ENCODE data around the gene PIK3R4.

PIK3R4 gene

GRCh38 chr3:130725746-130726145 is 20.9 kb downstream of the PIK3R4 start:
- TF ChIP-seq EZH2phosphoT487 (IDR thresholded peaks at IDR 0.05; ENCODE audit: borderline replicate concordance): no peak
- TF ChIP-seq CTCF (conservative IDR thresholded peaks at IDR 0.05; ENCODE audit: low read length): no peak
- Histone ChIP-seq H3K4me3 (ENCODE audit: low read length, poor library complexity, severe bottlenecking) (no peak overlapping the region), H3K4me1 (ENCODE audit: insufficient read depth, low read length, poor library complexity, severe bottlenecking) (no peaks in the 10 kb centered on the region), H4K20me1 (ENCODE audit: insufficient read depth, low read length, poor library complexity, severe bottlenecking) (no peaks in the 10 kb centered on the region), H3K79me2 (ENCODE audit: insufficient read depth, low read length) (no peaks in the 10 kb centered on the region), H3K9me2 (replicated peaks; ENCODE audit: low read depth, low read length) (no peaks in the 10 kb centered on the region), H3K9me3 (ENCODE audit: insufficient read depth, low read depth, low read length) (no peaks in the 10 kb centered on the region), H3K36me3 (ENCODE audit: insufficient read depth, low read length) (peaks cover 22% of the 10 kb centered on the region; the same call in 1 of the 2 replicates), H3K4me2 (ENCODE audit: low read depth, low read length, poor library complexity, severe bottlenecking) (no peak overlapping the region), H2AFZ (ENCODE audit: low read length) (no peak overlapping the region), H3F3A (ENCODE audit: low read depth) (no peaks in the 10 kb centered on the region), H3K9ac (ENCODE audit: low read depth, low read length, poor library complexity, severe bottlenecking) (no peak overlapping the region), H3K27me3 (ENCODE audit: insufficient read depth, low read length, poor library complexity, severe bottlenecking) (no peaks in the 10 kb centered on the region)

- no peaks in the 10 kb centered on the region for H3F3A ChIP-seq (ENCODE audit: low read depth)
- H3K27me3 ChIP-seq (ENCODE audit: insufficient read depth, low read length, poor library complexity, severe bottlenecking): no peaks in the 10 kb centered on the region
- 0 out of 2 replicates have a peak overlapping the region, but pooled peaks have one; percentile 7 for H2AFZ ChIP-seq (ENCODE audit: low read length)
- TF ChIP-seq CTCF (conservative IDR thresholded peaks at IDR 0.05; ENCODE audit: low read length) (no peak), EZH2phosphoT487 (IDR thresholded peaks at IDR 0.05; ENCODE audit: borderline replicate concordance) (no peak)
- no peaks in the 10 kb centered on the region for H3K9me3 ChIP-seq (ENCODE audit: insufficient read depth, low read depth, low read length)
- H4K20me1 ChIP-seq (ENCODE audit: insufficient read depth, low read length, poor library complexity, severe bottlenecking): no peaks in the 10 kb centered on the region
- H3K36me3 ChIP-seq (ENCODE audit: insufficient read depth, low read length): peaks cover 11% of the 10 kb centered on the region
- H3K9me2 ChIP-seq (replicated peaks; ENCODE audit: low read depth, low read length): no peaks in the 10 kb centered on the region
- no peaks in the 10 kb centered on the region for H3K79me2 ChIP-seq (ENCODE audit: insufficient read depth, low read length)
- H3K4me1 ChIP-seq (ENCODE audit: insufficient read depth, low read length, poor library complexity, severe bottlenecking): peaks cover 43% of the 10 kb centered on the region
- H3K4me3 ChIP-seq (ENCODE audit: low read length, poor library complexity, severe bottlenecking): peak overlapping the region; percentile 36
- H3K9ac ChIP-seq (ENCODE audit: low read depth, low read length, poor library complexity, severe bottlenecking): peak overlapping the region; percentile 57
- peak overlapping the region; percentile 64 for H3K4me2 ChIP-seq (ENCODE audit: low read depth, low read length, poor library complexity, severe bottlenecking)
Measured at GRCh38 chr3:130715616-130716015, 31.0 kb downstream of the PIK3R4 start.

DNA sequence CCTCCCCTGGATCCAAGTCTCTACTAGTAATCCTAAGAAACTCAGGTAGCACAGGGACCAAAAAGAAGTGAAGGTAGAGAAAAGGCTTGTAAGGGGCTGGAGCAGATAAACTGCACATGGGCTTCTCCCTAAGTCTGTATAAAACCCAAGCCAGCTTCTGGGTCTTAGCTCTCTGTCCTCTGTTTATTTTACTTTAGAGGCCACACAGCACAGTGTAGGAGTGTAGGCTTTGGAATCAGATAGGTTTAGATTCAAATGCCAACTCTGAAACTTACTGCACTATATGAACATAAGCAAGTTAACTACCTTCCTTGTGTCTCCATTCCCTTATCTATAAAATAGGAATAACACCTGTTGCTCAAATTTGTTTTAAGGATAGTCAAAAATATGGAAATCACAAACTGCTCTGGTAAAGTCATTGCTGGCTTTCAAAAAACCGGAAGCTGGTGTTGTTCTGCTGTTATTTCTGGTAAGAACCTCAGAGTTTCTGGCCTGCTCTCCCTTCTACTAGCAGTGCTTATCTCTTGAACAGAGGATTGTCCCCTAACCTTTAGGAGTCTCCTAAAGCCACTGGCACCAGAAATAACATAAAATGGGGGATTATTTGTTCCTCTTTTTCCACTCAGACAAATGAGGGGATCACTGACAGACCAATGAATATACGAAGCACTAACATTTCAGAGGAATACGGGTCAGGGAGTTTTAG is 33.8 kb downstream of the PIK3R4 start:
- Histone ChIP-seq H3F3A (ENCODE audit: low read depth) (no peaks in the 10 kb centered on the region), H3K4me2 (ENCODE audit: low read depth, low read length, poor library complexity, severe bottlenecking) (no peak overlapping the region), H3K9ac (ENCODE audit: low read depth, low read length, poor library complexity, severe bottlenecking) (no peak overlapping the region), H3K4me3 (ENCODE audit: low read length, poor library complexity, severe bottlenecking) (no peak overlapping the region), H3K9me3 (ENCODE audit: insufficient read depth, low read depth, low read length) (no peaks in the 10 kb centered on the region), H3K36me3 (ENCODE audit: insufficient read depth, low read length) (peaks cover 9% of the 10 kb centered on the region), H3K9me2 (replicated peaks; ENCODE audit: low read depth, low read length) (no peaks in the 10 kb centered on the region), H2AFZ (ENCODE audit: low read length) (no peak overlapping the region), H3K27me3 (ENCODE audit: insufficient read depth, low read length, poor library complexity, severe bottlenecking) (no peaks in the 10 kb centered on the region), H3K4me1 (ENCODE audit: insufficient read depth, low read length, poor library complexity, severe bottlenecking) (peaks cover 44% of the 10 kb centered on the region), H4K20me1 (ENCODE audit: insufficient read depth, low read length, poor library complexity, severe bottlenecking) (no peaks in the 10 kb centered on the region), H3K79me2 (ENCODE audit: insufficient read depth, low read length) (no peaks in the 10 kb centered on the region)
- no peak for TF ChIP-seq EZH2phosphoT487 (IDR thresholded peaks at IDR 0.05; ENCODE audit: borderline replicate concordance)
- no peak for TF ChIP-seq CTCF (conservative IDR thresholded peaks at IDR 0.05; ENCODE audit: low read length)
